K562 (cell line): Measurements from ENCODE around the gene ADPGK. TPM values are rescaled to one million over a fixed set of nuclear protein-coding genes. Genes with fewer than 3 reads are reported as not detected.

Experiments used
- BRF1 ChIP-seq: IDR thresholded peaks from 3 replicates; pipeline ENCODE4 v1.6.1; 2011; ENCODE audit warnings: borderline replicate concordance, mild to moderate bottlenecking; ENCODE audit not compliant: insufficient read length; ENCODE audit errors: extremely low read depth
- BRF2 ChIP-seq: IDR thresholded peaks from 3 replicates; pipeline ENCODE4 v1.6.1; 2011; ENCODE audit warnings: borderline replicate concordance, mild to moderate bottlenecking; ENCODE audit not compliant: insufficient read length, insufficient read depth
- KHSRP ChIP-seq: fragments of 450-650 bp; IDR thresholded peaks from 2 replicates; pipeline ENCODE4 v1.6.1; 2017
- RFX5 ChIP-seq: IDR thresholded peaks from 2 replicates; pipeline ENCODE4 v1.6.1; 2011; ENCODE audit warnings: low read depth, mild to moderate bottlenecking, improper control_type of control experiment, low read length
- RREB1 ChIP-seq: fragments of 250-450 bp; sonication (Bioruptor Pico); IDR thresholded peaks from 2 replicates; pipeline ENCODE4 v1.4.0; 2020
- SOX6 ChIP-seq: fragments of 450-650 bp; IDR thresholded peaks from 2 replicates; pipeline ENCODE4 v1.6.1; 2014; ENCODE audit warnings: mild to moderate bottlenecking
- ZBTB7A ChIP-seq: IDR thresholded peaks from 2 replicates; pipeline ENCODE4 v1.6.1; 2011; ENCODE audit warnings: low read depth, mild to moderate bottlenecking, low read length, moderate library complexity, borderline replicate concordance; ENCODE audit not compliant: control insufficient read depth
- ZNF408 ChIP-seq: fragments of 250-450 bp; sonication (Bioruptor Pico); IDR thresholded peaks from 2 replicates; pipeline ENCODE4 v1.4.0; 2020; ENCODE audit warnings: low read depth, mild to moderate bottlenecking, moderate library complexity
- polyA plus RNA-seq, 8 experiments: library from polyadenylated mRNA; depleted of rRNA in 4 of 8; stranded (reverse) in 5 of 8; unstranded in 3 of 8; fragments of >200 nt; fragmentation: Nextera tagmentation in 2 of 8; fragmentation: Illumina TruSeq in 1 of 8; extraction: Ambion mirVana in 2 of 8; extraction: Trizol in 1 of 8; gene quantifications; 2 replicates each; pipeline versions ENCODE4 v1.2.1 to v1.2.3, GENCODE V29; 2011 to 2014; ENCODE audit warnings: inconsistent platforms in 1 of 8, missing spikeins in 1 of 8
- total RNA-seq, 7 experiments: library from RNA; depleted of rRNA in 6 of 7; stranded (reverse); fragments of >200 nt in 6 of 7; fragmentation: Illumina TruSeq in 2 of 7; extraction: Trizol in 2 of 7; gene quantifications; 2 replicates each; pipeline versions ENCODE4 v1.2.1 to v1.2.3, GENCODE V29; 2011 to 2021; ENCODE audit warnings: low replicate concordance in 1 of 7
- TF ChIP-seq, protein P1 (sequence below), 2 experiments: fragments of 450-650 bp; formaldehyde crosslinking in 1 of 2; IDR thresholded peaks; 2 replicates each; pipeline versions ENCODE4 v1.4.0 to v1.6.1; 2014 to 2020; ENCODE audit warnings: mild to moderate bottlenecking in 2 of 2, borderline replicate concordance in 1 of 2, low read depth in 1 of 2
- TF ChIP-seq, protein P2 (sequence below): fragments of 450-650 bp; formaldehyde crosslinking; IDR thresholded peaks from 2 replicates; pipeline ENCODE4 v1.4.0; 2022; ENCODE audit warnings: mild to moderate bottlenecking, moderate library complexity
- TF ChIP-seq, protein P3 (sequence below): fragments of 250-450 bp; sonication (Bioruptor Pico); IDR thresholded peaks from 2 replicates; pipeline ENCODE4 v1.6.1; 2021; ENCODE audit warnings: mild to moderate bottlenecking

ADPGK gene
- total and polyA plus RNA-seq, 9 of the 15 experiments (the other 6 are each of a cell fraction or from before 2014, with no cell fraction given), result 13.4 to 97.4 (median 48.5) TPM

DNA sequence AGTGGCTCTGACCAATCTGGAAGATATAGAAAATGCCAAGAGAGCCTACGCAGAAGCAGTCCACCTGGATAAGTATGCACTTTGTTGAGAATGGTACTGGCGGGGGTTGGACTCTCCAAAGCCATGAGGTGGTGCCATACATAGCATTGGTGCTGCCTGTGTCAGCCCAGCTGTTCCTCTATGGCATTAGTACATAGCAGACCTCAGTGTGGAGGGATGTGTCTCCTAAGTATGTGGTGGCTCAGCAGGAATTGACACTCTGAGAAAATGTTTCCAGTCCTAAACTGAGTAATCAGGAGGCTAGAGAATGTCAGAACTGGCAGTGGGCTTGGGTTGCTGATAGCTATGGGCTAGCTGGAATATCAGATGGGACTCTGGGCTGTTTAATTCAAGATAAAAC is 48.4 kb downstream of the ADPGK start (continued):
- TF ChIP-seq, protein P1, sequence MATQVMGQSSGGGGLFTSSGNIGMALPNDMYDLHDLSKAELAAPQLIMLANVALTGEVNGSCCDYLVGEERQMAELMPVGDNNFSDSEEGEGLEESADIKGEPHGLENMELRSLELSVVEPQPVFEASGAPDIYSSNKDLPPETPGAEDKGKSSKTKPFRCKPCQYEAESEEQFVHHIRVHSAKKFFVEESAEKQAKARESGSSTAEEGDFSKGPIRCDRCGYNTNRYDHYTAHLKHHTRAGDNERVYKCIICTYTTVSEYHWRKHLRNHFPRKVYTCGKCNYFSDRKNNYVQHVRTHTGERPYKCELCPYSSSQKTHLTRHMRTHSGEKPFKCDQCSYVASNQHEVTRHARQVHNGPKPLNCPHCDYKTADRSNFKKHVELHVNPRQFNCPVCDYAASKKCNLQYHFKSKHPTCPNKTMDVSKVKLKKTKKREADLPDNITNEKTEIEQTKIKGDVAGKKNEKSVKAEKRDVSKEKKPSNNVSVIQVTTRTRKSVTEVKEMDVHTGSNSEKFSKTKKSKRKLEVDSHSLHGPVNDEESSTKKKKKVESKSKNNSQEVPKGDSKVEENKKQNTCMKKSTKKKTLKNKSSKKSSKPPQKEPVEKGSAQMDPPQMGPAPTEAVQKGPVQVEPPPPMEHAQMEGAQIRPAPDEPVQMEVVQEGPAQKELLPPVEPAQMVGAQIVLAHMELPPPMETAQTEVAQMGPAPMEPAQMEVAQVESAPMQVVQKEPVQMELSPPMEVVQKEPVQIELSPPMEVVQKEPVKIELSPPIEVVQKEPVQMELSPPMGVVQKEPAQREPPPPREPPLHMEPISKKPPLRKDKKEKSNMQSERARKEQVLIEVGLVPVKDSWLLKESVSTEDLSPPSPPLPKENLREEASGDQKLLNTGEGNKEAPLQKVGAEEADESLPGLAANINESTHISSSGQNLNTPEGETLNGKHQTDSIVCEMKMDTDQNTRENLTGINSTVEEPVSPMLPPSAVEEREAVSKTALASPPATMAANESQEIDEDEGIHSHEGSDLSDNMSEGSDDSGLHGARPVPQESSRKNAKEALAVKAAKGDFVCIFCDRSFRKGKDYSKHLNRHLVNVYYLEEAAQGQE (IDR thresholded peaks at IDR 0.05; ENCODE audit: borderline replicate concordance), result no peak
- TF ChIP-seq, protein P1 (CRISPR knock-in tag; IDR thresholded peaks at IDR 0.05; ENCODE audit: low read depth), result no peak
- no peak for TF ChIP-seq BRF2
- TF ChIP-seq RFX5, result no peak
- no peak for TF ChIP-seq ZNF408 (CRISPR knock-in tag)
- no peak for TF ChIP-seq SOX6
- TF ChIP-seq ZBTB7A, result no peak
- TF ChIP-seq, protein P2, sequence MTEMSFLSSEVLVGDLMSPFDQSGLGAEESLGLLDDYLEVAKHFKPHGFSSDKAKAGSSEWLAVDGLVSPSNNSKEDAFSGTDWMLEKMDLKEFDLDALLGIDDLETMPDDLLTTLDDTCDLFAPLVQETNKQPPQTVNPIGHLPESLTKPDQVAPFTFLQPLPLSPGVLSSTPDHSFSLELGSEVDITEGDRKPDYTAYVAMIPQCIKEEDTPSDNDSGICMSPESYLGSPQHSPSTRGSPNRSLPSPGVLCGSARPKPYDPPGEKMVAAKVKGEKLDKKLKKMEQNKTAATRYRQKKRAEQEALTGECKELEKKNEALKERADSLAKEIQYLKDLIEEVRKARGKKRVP, result no peak
- TF ChIP-seq, protein P3, sequence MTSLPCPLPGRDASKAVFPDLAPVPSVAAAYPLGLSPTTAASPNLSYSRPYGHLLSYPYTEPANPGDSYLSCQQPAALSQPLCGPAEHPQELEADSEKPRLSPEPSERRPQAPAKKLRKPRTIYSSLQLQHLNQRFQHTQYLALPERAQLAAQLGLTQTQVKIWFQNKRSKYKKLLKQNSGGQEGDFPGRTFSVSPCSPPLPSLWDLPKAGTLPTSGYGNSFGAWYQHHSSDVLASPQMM, result no peak
- no peak for TF ChIP-seq KHSRP
- TF ChIP-seq RREB1 (CRISPR knock-in tag), result no peak
- no peak for TF ChIP-seq BRF1
